H1 (cell line): ENCODE results near the gene CETN1. TPM values are rescaled to one million over a fixed set of nuclear protein-coding genes. Genes with fewer than 3 reads are reported as not detected.

Source experiments
- JUN ChIP-seq: IDR thresholded peaks from 2 replicates; pipeline ENCODE4 v1.6.1; 2011; ENCODE audit warnings: low read depth, mild to moderate bottlenecking, improper control_type of control experiment, low read length
- KDM1A ChIP-seq: fragments of 200-600, 300-600 bp; sonication (generic); IDR thresholded peaks from 2 replicates; pipeline ENCODE4 v1.7.1; 2016; ENCODE audit warnings: mild to moderate bottlenecking, low read length, borderline replicate concordance
- KDM5A ChIP-seq: fragments of 200-600 bp; IDR thresholded peaks from 2 replicates; pipeline ENCODE4 v1.7.1; 2012; ENCODE audit warnings: mild to moderate bottlenecking, low read length, inconsistent platforms, mixed read lengths
- MAFK ChIP-seq: IDR thresholded peaks from 2 replicates; pipeline ENCODE4 v1.6.1; 2012; ENCODE audit warnings: low read depth, mild to moderate bottlenecking, improper control_type of control experiment, low read length
- RXRA ChIP-seq: IDR thresholded peaks from 2 replicates; pipeline ENCODE4 v1.6.1; 2011; ENCODE audit warnings: low read depth, mild to moderate bottlenecking, low read length, moderate library complexity; ENCODE audit not compliant: insufficient read depth
- TAF1 ChIP-seq: IDR thresholded peaks from 2 replicates; pipeline ENCODE4 v1.6.1; 2011; ENCODE audit warnings: mild to moderate bottlenecking, low read depth, low read length
- TAF7 ChIP-seq: optimal IDR thresholded peaks from 2 replicates; pipeline ENCODE3; 2011; ENCODE audit warnings: low read depth, mild to moderate bottlenecking, inconsistent platforms, low read length, moderate library complexity, borderline replicate concordance
- polyA plus RNA-seq, 7 experiments: library from polyadenylated mRNA; depleted of rRNA in 3 of 7; stranded (reverse) in 5 of 7; unstranded in 2 of 7; fragments of >200 nt in 5 of 7; fragments of 200-250 nt in 2 of 7; gene quantifications; 1 replicate in 5 of 7; 2 replicates in 1 of 7; 4 replicates in 1 of 7; pipeline versions ENCODE4 v1.2.1 to v1.2.3, GENCODE V29; 2011 to 2013; ENCODE audit warnings: missing spikeins in 2 of 7, mixed read lengths in 2 of 7
- total RNA-seq: library from RNA; stranded (reverse); fragmentation: NEBNext Ultra II Directional; extraction: Animal tissue kit (Norgen Biotek cat#: 25700); gene quantifications from 2 replicates; pipeline ENCODE4 v1.2.1, GENCODE V29; 2021

CETN1 gene
- total and polyA plus RNA-seq, 2 of the 8 experiments (the other 6 are each of a cell fraction or from before 2014, with no cell fraction given): not detected

DNA sequence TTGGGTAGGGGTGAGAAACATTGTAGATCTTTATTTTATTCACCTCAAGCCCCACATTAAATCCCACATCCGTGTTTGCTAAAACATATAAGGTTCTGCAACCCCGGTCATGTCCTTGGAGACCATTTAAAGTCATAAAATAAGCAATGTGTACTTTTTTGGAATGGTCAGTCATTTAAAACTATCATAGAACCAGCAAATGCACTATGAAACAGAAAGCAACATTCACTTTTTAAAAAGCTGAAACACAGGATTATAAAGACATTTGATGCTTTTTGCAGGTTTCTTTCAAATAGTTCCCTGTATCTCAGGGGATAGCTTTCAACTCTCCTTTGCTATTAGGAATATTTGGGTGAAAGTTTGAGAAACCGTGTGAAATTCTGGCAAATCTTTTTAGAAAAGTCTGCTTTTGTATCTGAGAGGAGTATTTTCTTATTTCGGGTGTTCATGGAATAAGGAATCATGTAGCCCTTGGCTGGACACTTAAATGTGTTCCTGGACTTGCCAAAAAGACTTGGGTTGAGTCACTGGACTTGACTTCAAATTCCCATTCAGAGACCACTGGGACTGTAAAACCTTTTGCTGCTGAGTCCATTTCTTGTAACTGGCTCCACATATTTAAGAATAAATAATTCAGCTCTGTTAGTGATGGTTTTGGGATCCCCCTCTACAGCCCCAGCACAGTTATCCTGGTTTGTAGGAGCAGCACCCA lies 5.9 kb upstream of the CETN1 start (continued):
- TF ChIP-seq JUN: no peak
- TF ChIP-seq KDM5A: no peak
- no peak for TF ChIP-seq TAF1
- no peak for TF ChIP-seq RXRA
- TF ChIP-seq TAF7: no peak
- no peak for TF ChIP-seq MAFK
- no peak for TF ChIP-seq KDM1A
